Breast epithelium (tissue), 4 donors: Measurements from ENCODE around the gene SLC22A23. TPM values are rescaled to one million over a fixed set of nuclear protein-coding genes. Genes with fewer than 3 reads are reported as not detected.

ENCODE experiments used
- DNase-seq, 2 donors: peaks; one replicate each; pipeline ENCODE4 v3.0.0-alpha.2; 2019; ENCODE audit warnings: low spot score in 2 of 2
- H3K27ac ChIP-seq, 2 donors: fragments of 200-600 bp; sonication (generic) in 1 of 2; one replicate each; pipeline ENCODE4 v1.5.1; 2016 to 2019; ENCODE audit warnings: mild to moderate bottlenecking in 1 of 2
- H3K27me3 ChIP-seq, 2 donors: fragments of 200-600 bp; sonication (generic) in 1 of 2; one replicate each; pipeline versions ENCODE4 v1.5.1 to v1.6.0; 2017 to 2019; ENCODE audit warnings: control low read depth in 1 of 2, mild to moderate bottlenecking in 1 of 2
- H3K36me3 ChIP-seq: fragments of 200-600 bp; one replicate; pipeline ENCODE4 v1.5.1; 2019
- H3K4me1 ChIP-seq, 2 donors: fragments of 200-600 bp; sonication (generic); one replicate each; pipeline ENCODE4 v1.5.1; 2016 to 2019; ENCODE audit warnings: control low read depth in 1 of 2
- H3K4me3 ChIP-seq, 3 donors: fragments of 200-600 bp; sonication (generic); 1 replicate in 2 of 3; 2 replicates in 1 of 3; pipeline ENCODE4 v1.5.1; 2016 to 2019; ENCODE audit warnings: mild to moderate bottlenecking in 3 of 3, moderate library complexity in 2 of 3
- H3K9me3 ChIP-seq, 2 donors: fragments of 200-600 bp; sonication (generic) in 1 of 2; one replicate each; pipeline ENCODE4 v1.5.1; 2016 to 2019; ENCODE audit warnings: control low read depth in 1 of 2
- CTCF ChIP-seq, 3 donors: fragments of 450-650 bp; IDR thresholded peaks; one replicate each; pipeline ENCODE4 v1.5.1; 2016 to 2017; ENCODE audit warnings: antibody characterized with exemption in 3 of 3, mild to moderate bottlenecking in 3 of 3, moderate library complexity in 3 of 3
- POLR2A ChIP-seq: fragments of 450-650 bp; IDR thresholded peaks from one replicate; pipeline ENCODE4 v1.6.1; 2016; ENCODE audit warnings: antibody characterized with exemption, mild to moderate bottlenecking, moderate library complexity
- POLR2AphosphoS5 ChIP-seq, 3 donors: sonication (generic); formaldehyde crosslinking; IDR thresholded peaks; one replicate each; pipeline ENCODE4 v1.6.1; 2017; ENCODE audit warnings: antibody characterized with exemption in 3 of 3
- intact Hi-C: fragments of 100-400 bp; cut with DNase I; formaldehyde crosslinking; loops from one replicate; pipeline ENCODE4 v1.15.1; 2023; ENCODE audit warnings: low total_unique reads
- total RNA-seq, 3 donors: library from RNA; depleted of rRNA; stranded (reverse); fragments of >200 nt; gene quantifications; one replicate each; pipeline ENCODE4 v1.1.0, GENCODE V29; 2016

The SLC22A23 gene
- total RNA-seq, 3 donors from 2014 or later: 10.9 to 26.3 (median 22.9) TPM

- Histone ChIP-seq H3K4me3 (no peak overlapping the region), H3K27ac (no peak overlapping the region), H3K36me3 (no peaks in the 10 kb centered on the region), H3K27me3 (no peaks in the 10 kb centered on the region), H3K9me3 (no peaks in the 10 kb centered on the region), H3K4me1 (peaks cover 0 to under 1% of the 10 kb centered on the region in 2 donors)
- TF ChIP-seq CTCF (IDR thresholded peaks at IDR 0.05) (no peak), POLR2A (no peak), POLR2AphosphoS5 (IDR thresholded peaks at IDR 0.05) (no peak)
- intact Hi-C loops: loop anchor here (10.0 kb wide), 1 partner anchor 859 kb away; no protein-coding TSS in a partner anchor
- DNase-seq: no peak
Observed at GRCh38 chr6:3265671-3266070, 191.2 kb downstream of the SLC22A23 start.

- TF ChIP-seq POLR2AphosphoS5 (IDR thresholded peaks at IDR 0.05) (no peak), POLR2A (no peak), CTCF (IDR thresholded peaks at IDR 0.05) (no peak)
- no peaks in the 10 kb centered on the region for H3K9me3 ChIP-seq
- H3K36me3 ChIP-seq: no peaks in the 10 kb centered on the region
- no peak overlapping the region for H3K4me3 ChIP-seq
- H3K27me3 ChIP-seq: no peaks in the 10 kb centered on the region
- H3K27ac ChIP-seq: no peak overlapping the region
- DNase-seq: no peak
- intact Hi-C loops: loop anchor here (10.0 kb wide), 1 partner anchor 860 kb away; no protein-coding TSS in a partner anchor
- peaks cover 0 to 4% of the 10 kb centered on the region in 2 donors for H3K4me1 ChIP-seq
Observed at GRCh38 chr6:3264356-3264755, 192.5 kb downstream of the SLC22A23 start.

- no peak for DNase-seq
- Histone ChIP-seq H3K4me1 (peaks cover 0 to 4% of the 10 kb centered on the region in 2 donors), H3K36me3 (no peaks in the 10 kb centered on the region), H3K27me3 (no peaks in the 10 kb centered on the region), H3K9me3 (no peaks in the 10 kb centered on the region), H3K4me3 (no peak overlapping the region), H3K27ac (no peak overlapping the region)
- no peak for TF ChIP-seq CTCF (IDR thresholded peaks at IDR 0.05)
- no peak for TF ChIP-seq POLR2AphosphoS5 (IDR thresholded peaks at IDR 0.05)
- no peak for TF ChIP-seq POLR2A
- intact Hi-C loops: loop anchor here (10.0 kb wide), 1 partner anchor 862 kb away; no protein-coding TSS in a partner anchor
Observed at GRCh38 chr6:3263096-3263495, 193.8 kb downstream of the SLC22A23 start.

- no peaks in the 10 kb centered on the region for H3K27me3 ChIP-seq
- intact Hi-C loops: loop anchor here (10.0 kb wide), 1 partner anchor 863 kb away; no protein-coding TSS in a partner anchor
- H3K9me3 ChIP-seq: no peaks in the 10 kb centered on the region
- no peaks in the 10 kb centered on the region for H3K36me3 ChIP-seq
- TF ChIP-seq POLR2A: no peak
- no peak for TF ChIP-seq POLR2AphosphoS5 (IDR thresholded peaks at IDR 0.05)
- TF ChIP-seq CTCF (IDR thresholded peaks at IDR 0.05): no peak
- no peak for DNase-seq
- peaks cover 0 to 4% of the 10 kb centered on the region in 2 donors for H3K4me1 ChIP-seq
- no peak overlapping the region for H3K27ac ChIP-seq
- H3K4me3 ChIP-seq: no peak overlapping the region
Observed at GRCh38 chr6:3261921-3262320, 194.9 kb downstream of the SLC22A23 start.

- Histone ChIP-seq H3K36me3 (no peaks in the 10 kb centered on the region), H3K9me3 (no peaks in the 10 kb centered on the region), H3K4me3 (peak overlapping the region in 1 of 3 donors; percentile 4), H3K27me3 (no peaks in the 10 kb centered on the region), H3K4me1 (peaks cover 0 to 4% of the 10 kb centered on the region in 2 donors), H3K27ac (no peak overlapping the region)
- DNase-seq: no peak
- no peak for TF ChIP-seq CTCF (IDR thresholded peaks at IDR 0.05)
- intact Hi-C loops: loop anchor here (10.0 kb wide), 1 partner anchor 863 kb away; no protein-coding TSS in a partner anchor
Observed at GRCh38 chr6:3261518-3261820, 195.4 kb downstream of the SLC22A23 start.
